ENCODE data around the gene PARD3. TPM values are rescaled to one million over a fixed set of nuclear protein-coding genes. Genes with fewer than 3 reads are reported as not detected.

The PARD3 gene
- total RNA-seq, 1 donor from 2014 or later = 76.4 TPM

GRCh38 chr10:34426041-34426440 is 389.1 kb downstream of the PARD3 start:
- no peak for TF ChIP-seq CTCF (IDR thresholded peaks at IDR 0.05; ENCODE audit: insufficient read depth, low read length, poor library complexity, severe bottlenecking)
- no peak for DNase-seq (ENCODE audit: low read depth)
- no peak overlapping the region for H3K4me3 ChIP-seq (ENCODE audit: low read depth, low read length)
- no peaks in the 10 kb centered on the region for H3K36me3 ChIP-seq (ENCODE audit: control insufficient read depth, insufficient read depth, low read length)
- H3K27me3 ChIP-seq (ENCODE audit: control insufficient read depth, insufficient read depth, low read length) = no peaks in the 10 kb centered on the region

DNA sequence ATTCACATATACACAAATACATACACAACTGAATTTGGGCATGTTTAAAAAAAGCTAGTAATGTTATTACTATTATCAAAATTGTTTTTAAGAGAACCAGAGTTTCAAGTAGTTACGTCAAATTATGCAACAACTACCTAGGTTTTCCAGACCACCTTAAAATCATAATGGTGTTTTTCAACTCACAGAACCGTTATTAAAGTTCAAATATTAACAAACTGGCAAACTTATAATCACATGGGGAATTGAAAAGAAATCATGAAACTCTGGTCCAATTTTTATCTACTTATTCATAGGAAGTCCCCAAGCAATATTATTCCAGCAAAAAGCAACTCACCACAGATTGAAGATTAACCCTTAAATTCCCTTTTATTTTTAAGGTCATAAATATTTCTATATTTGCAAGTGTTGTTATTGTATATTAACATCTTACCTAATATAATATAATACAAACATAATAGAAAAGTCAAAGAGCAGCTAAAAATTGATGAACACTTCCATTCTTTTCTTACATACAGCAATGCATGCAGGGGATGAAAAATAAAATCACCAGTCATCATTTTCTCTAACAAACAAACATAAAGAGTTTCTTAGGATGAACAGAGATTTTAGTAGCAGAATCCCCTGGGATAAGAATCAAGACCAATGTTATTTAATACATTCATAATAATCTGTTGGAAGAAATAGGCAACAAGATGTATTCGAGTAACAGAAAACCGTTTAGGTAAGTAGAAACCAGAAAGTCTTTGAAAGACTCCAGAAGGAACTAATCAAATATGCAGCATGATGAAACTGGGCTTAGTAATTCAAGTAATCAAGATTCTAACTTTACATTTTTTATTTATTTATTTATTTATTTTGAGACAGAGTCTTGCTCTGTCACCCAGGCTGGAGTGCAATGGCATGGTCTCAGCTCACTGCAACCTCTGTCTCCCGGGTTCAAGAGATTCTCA is 391.1 kb downstream of the PARD3 start:
- Histone ChIP-seq H3K4me3 (ENCODE audit: low read depth, low read length) (no peak overlapping the region), H3K27me3 (ENCODE audit: control insufficient read depth, insufficient read depth, low read length) (no peaks in the 10 kb centered on the region), H3K36me3 (ENCODE audit: control insufficient read depth, insufficient read depth, low read length) (no peaks in the 10 kb centered on the region)
- DNase-seq (ENCODE audit: low read depth) = no peak
- TF ChIP-seq CTCF (IDR thresholded peaks at IDR 0.05; ENCODE audit: insufficient read depth, low read length, poor library complexity, severe bottlenecking) = no peak

- Histone ChIP-seq H3K4me3 (ENCODE audit: low read depth, low read length) (no peak overlapping the region), H3K27me3 (ENCODE audit: control insufficient read depth, insufficient read depth, low read length) (no peaks in the 10 kb centered on the region), H3K36me3 (ENCODE audit: control insufficient read depth, insufficient read depth, low read length) (no peaks in the 10 kb centered on the region)
- TF ChIP-seq CTCF (IDR thresholded peaks at IDR 0.05; ENCODE audit: insufficient read depth, low read length, poor library complexity, severe bottlenecking) = no peak
- no peak for DNase-seq (ENCODE audit: low read depth)
Measured at GRCh38 chr10:34420795-34421194, 394.3 kb downstream of the PARD3 start.

DNA sequence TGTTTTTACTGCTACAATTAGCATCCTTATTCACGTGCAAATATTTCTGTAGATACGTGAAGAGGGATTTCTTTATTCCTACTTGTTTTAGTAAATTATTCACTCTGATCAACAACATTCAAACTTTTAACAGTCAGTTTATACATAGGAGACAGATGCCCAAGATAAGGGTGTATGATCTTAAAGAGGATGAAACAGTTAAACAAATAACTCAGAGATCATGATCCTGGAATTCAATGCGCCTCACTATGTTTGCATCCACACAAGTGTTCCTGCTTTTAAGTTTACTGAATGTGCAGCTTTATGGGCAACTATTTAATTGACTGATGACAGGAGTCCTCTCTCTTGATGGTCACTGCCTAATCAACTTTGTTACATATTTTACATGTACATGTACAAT is 394.8 kb downstream of the PARD3 start:
- no peaks in the 10 kb centered on the region for H3K36me3 ChIP-seq (ENCODE audit: control insufficient read depth, insufficient read depth, low read length)
- H3K27me3 ChIP-seq (ENCODE audit: control insufficient read depth, insufficient read depth, low read length) = no peaks in the 10 kb centered on the region
- no peak for DNase-seq (ENCODE audit: low read depth)
- no peak for TF ChIP-seq CTCF (IDR thresholded peaks at IDR 0.05; ENCODE audit: insufficient read depth, low read length, poor library complexity, severe bottlenecking)
- no peak overlapping the region for H3K4me3 ChIP-seq (ENCODE audit: low read depth, low read length)

DNA sequence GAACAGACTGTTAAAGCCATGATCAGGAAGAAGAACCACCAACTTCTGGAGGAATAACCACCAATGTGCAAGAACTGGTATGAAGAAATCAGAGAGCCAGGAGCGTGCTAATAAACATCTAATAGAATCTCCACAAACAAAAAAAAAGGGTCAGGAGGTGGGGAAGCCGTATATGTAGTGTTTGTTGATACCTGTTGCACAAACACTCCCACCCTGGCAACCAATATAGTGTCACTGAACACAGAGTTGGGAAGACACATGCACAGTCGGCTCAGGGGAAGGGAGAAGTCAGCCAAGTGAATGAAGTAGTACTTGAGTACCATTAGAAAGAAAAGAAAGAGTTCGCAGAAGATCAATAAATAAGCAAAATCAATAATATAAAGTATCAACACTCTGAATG is 400.1 kb downstream of the PARD3 start:
- no peaks in the 10 kb centered on the region for H3K27me3 ChIP-seq (ENCODE audit: control insufficient read depth, insufficient read depth, low read length)
- no peak overlapping the region for H3K4me3 ChIP-seq (ENCODE audit: low read depth, low read length)
- DNase-seq (ENCODE audit: low read depth) = no peak
- no peaks in the 10 kb centered on the region for H3K36me3 ChIP-seq (ENCODE audit: control insufficient read depth, insufficient read depth, low read length)
- no peak for TF ChIP-seq CTCF (IDR thresholded peaks at IDR 0.05; ENCODE audit: insufficient read depth, low read length, poor library complexity, severe bottlenecking)

Measured in kidney epithelial cell (primary cell).